Stimulated activated CD4-positive, alpha-beta T cell treated with anti-CD3 and anti-CD28 coated beads, Interleukin-15, amount 100 ng/mL, for 24 hours (primary cell): ENCODE measurements around the gene EXOG.
"Not testable (repeated sequence)": the region's sequence is repeated elsewhere in the genome, so short reads cannot be mapped to it uniquely, and the experiment has no call there.

Source experiments
- DNase-seq: peaks from one replicate; pipeline ENCODE4 v3.0.0-alpha.2; 2020

EXOG gene

DNA sequence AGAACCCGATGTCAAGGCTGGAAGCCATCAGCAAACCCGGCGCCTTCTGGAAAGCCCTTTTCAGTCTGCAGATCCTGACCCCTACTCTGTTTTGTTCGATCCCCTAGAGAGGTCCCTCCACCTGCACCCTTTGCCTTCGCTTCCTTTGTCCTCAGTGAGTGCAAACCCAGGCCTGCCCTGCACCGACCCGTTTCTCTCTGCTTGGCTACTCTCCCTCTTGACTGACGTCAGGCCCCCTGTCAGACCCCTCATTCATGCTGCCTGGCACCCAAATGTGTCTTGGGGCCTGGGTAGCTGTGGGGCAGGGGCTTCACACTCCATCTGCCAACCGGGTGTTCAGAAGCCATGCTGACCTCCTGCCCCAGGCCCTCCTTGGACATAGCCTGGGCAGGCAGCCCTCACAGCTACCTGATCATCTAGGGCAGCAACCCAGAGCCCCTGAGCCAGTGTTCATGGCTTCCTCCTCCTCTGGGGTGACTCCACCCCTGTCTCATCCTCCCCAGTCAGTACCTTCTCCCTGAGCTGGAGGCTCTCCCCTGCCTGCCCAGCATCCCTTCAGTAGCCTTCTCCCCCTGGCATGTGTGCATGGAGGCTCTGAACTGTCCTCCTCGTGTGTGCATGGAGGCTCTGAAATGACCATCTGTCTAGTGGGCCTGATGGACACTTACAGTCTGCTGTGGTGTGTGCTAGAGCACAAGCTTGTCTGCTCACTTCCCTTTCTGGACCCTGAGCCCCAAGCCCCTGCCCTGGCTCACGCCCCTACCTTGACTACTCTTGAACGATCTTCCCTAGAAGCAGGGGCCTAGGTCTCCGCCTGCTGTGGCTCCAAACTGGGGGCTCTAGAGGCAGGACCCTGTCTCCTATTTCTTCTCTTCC, 69.4 kb downstream of the EXOG start:
- DNase-seq: no peak

GRCh38 chr3:38566215-38566528, 70.0 kb downstream of the EXOG start:
- no peak for DNase-seq

- DNase-seq: not testable (repeated sequence)
Measured at GRCh38 chr3:38566794-38567193, 70.7 kb downstream of the EXOG start.

DNA sequence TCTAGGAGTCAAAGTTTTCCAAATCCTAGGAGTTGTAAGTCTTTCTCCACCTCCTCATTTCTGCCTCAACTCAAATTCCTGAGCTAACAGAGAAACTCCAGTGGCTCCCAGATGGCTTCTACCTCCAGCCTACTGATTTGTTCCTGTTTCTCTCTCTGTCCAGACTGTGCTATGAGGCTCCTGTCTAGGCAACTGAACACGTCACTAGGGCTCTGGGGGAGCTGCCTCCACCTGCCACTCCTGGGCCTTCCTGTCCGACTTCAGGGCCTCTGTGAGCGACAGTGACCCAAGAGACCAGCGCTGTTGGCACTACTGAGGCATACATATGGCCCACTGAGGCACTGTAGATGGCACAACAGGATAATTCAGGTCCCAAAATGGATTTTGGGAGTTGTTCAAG, 71.4 kb downstream of the EXOG start:
- DNase-seq: no peak

DNA sequence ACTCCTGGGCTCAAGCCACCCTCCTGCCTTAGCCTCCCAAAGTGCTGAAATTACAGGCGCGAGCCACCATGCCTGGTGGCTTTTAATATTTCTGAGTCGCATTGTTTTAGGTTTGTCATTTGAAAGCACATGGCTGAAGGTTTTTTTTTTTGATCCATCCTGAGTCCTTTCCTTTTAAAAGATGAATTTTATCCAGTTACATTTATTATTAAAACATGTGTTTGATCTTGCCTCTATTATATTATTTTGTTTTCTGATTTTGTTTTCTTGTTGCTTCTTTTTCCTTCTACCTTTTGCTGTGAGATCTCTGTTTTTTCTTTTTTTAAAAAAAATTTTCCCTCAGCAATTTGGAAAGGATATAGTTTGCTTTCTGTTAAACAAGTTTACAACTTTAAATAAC, 77.0 kb downstream of the EXOG start:
- DNase-seq: no peak

DNA sequence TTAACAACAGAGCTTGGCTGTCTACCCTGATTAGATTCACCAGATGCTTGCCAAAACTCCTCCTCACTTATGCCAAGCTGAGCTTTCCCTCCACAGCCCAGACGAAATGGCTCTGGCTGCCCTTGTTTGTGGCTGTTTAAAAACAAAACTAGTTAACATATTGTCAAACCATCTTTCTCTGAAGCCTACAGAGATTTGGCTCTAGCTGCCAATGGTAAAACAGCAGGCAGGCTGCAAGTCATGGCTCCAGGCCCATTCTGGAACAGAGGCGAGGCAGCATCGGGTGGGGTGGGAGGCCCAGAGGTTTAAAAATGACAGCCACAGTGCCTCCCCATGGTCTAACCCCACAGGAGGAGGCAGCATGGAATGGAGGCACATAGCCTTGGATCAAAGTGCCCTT, 77.4 kb downstream of the EXOG start:
- DNase-seq: no peak

DNA sequence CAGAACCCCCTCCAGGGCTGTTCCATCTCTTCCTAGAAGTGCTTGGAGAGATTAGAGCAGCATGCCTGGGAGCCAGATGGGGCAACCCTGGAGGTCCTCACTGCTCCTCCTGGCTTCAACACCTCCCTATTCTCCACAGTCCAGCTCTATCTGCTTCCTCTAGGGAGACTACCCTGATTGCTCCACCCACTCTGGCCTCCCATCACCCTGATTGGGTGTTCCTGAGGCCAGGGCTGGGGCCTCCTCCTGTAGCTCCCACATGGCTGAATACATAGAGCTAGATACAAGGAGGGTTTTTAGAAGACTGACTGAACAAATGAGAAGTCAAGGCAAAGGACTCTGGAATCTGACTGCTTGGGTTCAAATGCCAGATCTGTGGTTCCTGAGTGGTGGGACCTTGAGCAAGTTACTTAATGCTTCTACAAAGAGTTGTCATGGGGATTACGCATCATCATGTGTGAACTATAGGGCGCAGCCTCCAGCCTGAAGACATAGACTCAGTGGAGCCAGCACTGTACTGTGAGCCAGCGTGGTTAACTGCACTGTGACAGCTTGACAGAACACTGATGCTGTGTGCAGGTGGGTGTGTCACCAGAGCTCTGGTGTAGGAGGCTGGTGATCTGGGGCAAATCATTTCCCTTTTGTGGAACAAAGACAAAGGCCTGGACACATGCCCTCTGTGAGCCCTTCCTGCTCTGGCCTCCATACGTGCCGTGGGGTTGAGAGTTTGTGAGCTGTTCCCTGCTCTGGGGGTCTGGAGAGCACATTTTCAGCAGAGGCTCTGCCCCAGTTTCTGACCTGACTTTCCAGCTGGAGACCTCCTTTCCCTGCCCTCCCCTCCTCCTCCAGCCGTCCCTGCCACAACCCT, 78.5 kb downstream of the EXOG start:
- no peak for DNase-seq

DNA sequence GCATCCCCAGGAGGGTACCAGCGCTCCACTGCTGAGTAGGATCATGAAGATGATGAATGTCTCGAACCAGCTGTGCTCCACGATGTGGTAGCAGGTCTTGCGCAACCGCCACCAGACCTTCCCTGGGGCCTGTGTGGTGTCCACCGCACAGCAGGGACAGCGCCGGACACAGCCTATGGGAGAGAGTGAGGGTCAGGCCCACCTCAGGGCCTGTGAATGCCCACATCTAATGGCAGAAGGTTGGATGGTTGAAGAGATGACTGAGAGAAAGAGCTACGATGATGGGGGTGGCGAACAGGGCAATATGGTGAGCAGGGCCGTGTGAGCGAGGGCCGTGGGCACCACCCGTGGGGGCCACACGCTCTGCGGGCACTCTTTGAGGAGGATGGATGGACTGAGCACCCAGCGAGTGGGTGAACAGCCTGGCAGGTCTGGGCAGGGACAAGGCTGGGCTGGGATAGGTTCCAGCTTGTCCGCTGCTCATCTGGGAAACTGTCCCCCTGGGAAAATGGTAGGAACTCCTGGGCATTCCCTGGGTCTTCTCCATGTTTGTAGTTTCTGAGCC, 79.2 kb downstream of the EXOG start:
- DNase-seq: no peak
